ENCODE data around the gene CCNY.

GRCh38 chr10:35523670-35524225 lies 187.4 kb downstream of the CCNY start:
- TF ChIP-seq POLR2AphosphoS5 (IDR thresholded peaks at IDR 0.05; ENCODE audit: low read depth, low read length) = no peak
- no peak for TF ChIP-seq POLR2A (IDR thresholded peaks at IDR 0.05; ENCODE audit: low read depth, low read length)
- TF ChIP-seq TAF1 (IDR thresholded peaks at IDR 0.05; ENCODE audit: borderline replicate concordance, low read depth, low read length) = no peak
